ENCODE measurements around the gene ISL2. TPM values are rescaled to one million over a fixed set of nuclear protein-coding genes. Genes with fewer than 3 reads are reported as not detected.

ISL2 gene
- total RNA-seq, result 0.14 and 0.68 TPM in 2 replicates

GRCh38 chr15:76336254-76337058, at the start of gene ISL2:
TSS of gene ISL2 (plus strand) at chr15:76336773. CDS start at chr15:76336884, 111 bp downstream.

GRCh38 chr15:76311100-76311953, 25.2 kb upstream of the ISL2 start, which contains the start of gene ETFA:
TSS of gene ETFA (minus strand) at chr15:76311469. CDS start at chr15:76311388, 81 bp downstream.

Other genes with a start within 250 kb of the ISL2 start
- gene ETFA, start 25.3 kb upstream of the ISL2 start, total RNA-seq, result 135 and 138 TPM in 2 replicates